ENCODE results near the gene VPS29. TPM values are rescaled to one million over a fixed set of nuclear protein-coding genes. Genes with fewer than 3 reads are reported as not detected.
A peak's percentile ranks its signal among the peaks of the same experiment; 100 is the strongest.

The VPS29 gene
- total and polyA plus RNA-seq, 2 donors (not counting 1 experiment from before 2014, with no cell fraction given): 115 to 118 TPM

GRCh38 chr12:110550981-110551380 is 49.1 kb upstream of the VPS29 start:
- TF ChIP-seq EZH2 (IDR thresholded peaks at IDR 0.05; ENCODE audit: borderline replicate concordance, insufficient read depth, low read depth, low read length, poor library complexity, severe bottlenecking) (no peak), CTCF (IDR thresholded peaks at IDR 0.05) (no peak)
- Histone ChIP-seq H3K27ac (ENCODE audit: low read length in 2 of 2) (no peak overlapping the region), H3K4me3 (ENCODE audit: control extremely low read depth in 1 of 5, extremely low read depth in 1 of 5, insufficient read depth in 1 of 5, low read depth in 2 of 5, low read length in 4 of 5) (no peak overlapping the region), H2AFZ (ENCODE audit: insufficient read depth, low read depth, low read length, poor library complexity, severe bottlenecking) (no peak overlapping the region), H3K36me3 (replicated peaks in 1 of 2; ENCODE audit: control extremely low read depth in 1 of 2, control insufficient read depth in 1 of 2, extremely low read depth in 1 of 2, insufficient read depth in 2 of 2, low read length in 1 of 2) (peaks cover 10 to 40% of the 10 kb centered on the region in 2 experiments), H3K27me3 (replicated peaks in 1 of 4; ENCODE audit: control extremely low read depth in 1 of 4, control insufficient read depth in 3 of 4, insufficient read depth in 4 of 4, low read length in 3 of 4) (no peaks in the 10 kb centered on the region), H4K20me1 (ENCODE audit: control insufficient read depth, insufficient read depth, low read length, poor library complexity, severe bottlenecking) (peaks cover 60% of the 10 kb centered on the region), H3K79me2 (ENCODE audit: control insufficient read depth, insufficient read depth, low read length) (peaks cover 98% of the 10 kb centered on the region), H3K9ac (ENCODE audit: low read length) (no peak overlapping the region), H3K4me2 (replicated peaks; ENCODE audit: low read depth, low read length, poor library complexity, severe bottlenecking) (no peak overlapping the region), H3K4me1 (ENCODE audit: control insufficient read depth in 2 of 2, insufficient read depth in 2 of 2, low read length in 2 of 2) (peaks cover 7 to 9% of the 10 kb centered on the region in 2 donors), H3K9me3 (ENCODE audit: control extremely low read depth in 1 of 3, control insufficient read depth in 2 of 3, insufficient read depth in 1 of 3, low read length in 2 of 3) (no peaks in the 10 kb centered on the region)
- Mint-ChIP-seq H3K4me1 (peaks cover 32% of the 10 kb centered on the region), H3K9me3 (ENCODE audit: insufficient read depth) (no peaks in the 10 kb centered on the region), H3K27me3 (no peaks in the 10 kb centered on the region), H3K4me3 (no peak overlapping the region), H3K27ac (no peak overlapping the region)
- ChIA-PET CTCF (interaction anchor here (1.5 to 8.9 kb wide), 12 partner anchors 11 to 275 kb away, joined by 4 to 274 read pairs (median 8); partner anchors contain the start of genes ARPC3, FAM216A and GPN3), POLR2A (interaction anchor here (2.9 kb wide), 1 partner anchor 50 kb away, joined by 9 read pairs; no protein-coding TSS in a partner anchor)
- ATAC-seq (ENCODE audit: low read depth): no peak
- intact Hi-C loops (cut with micrococcal nuclease): loop anchor here (5.0 kb wide), 1 partner anchor 99 kb away; the partner anchor contains the start of gene ARPC3
- no CpG with 5 or more reads among the region's 4 CpGs for WGBS (ENCODE audit: insufficient coverage)
- no peak for DNase-seq

GRCh38 chr12:110549716-110550115 is 47.8 kb upstream of the VPS29 start:
- Histone ChIP-seq H2AFZ (ENCODE audit: insufficient read depth, low read depth, low read length, poor library complexity, severe bottlenecking) (no peak overlapping the region), H3K9ac (ENCODE audit: low read length) (no peak overlapping the region), H3K9me3 (ENCODE audit: control extremely low read depth in 1 of 3, control insufficient read depth in 2 of 3, insufficient read depth in 1 of 3, low read length in 2 of 3) (no peaks in the 10 kb centered on the region), H3K4me2 (replicated peaks; ENCODE audit: low read depth, low read length, poor library complexity, severe bottlenecking) (no peak overlapping the region), H3K27ac (ENCODE audit: low read length in 2 of 2) (peak overlapping the region in 1 of 2 donors; percentile 42), H3K36me3 (replicated peaks in 1 of 2; ENCODE audit: control extremely low read depth in 1 of 2, control insufficient read depth in 1 of 2, extremely low read depth in 1 of 2, insufficient read depth in 2 of 2, low read length in 1 of 2) (peaks cover 10 to 49% of the 10 kb centered on the region in 2 experiments), H3K4me1 (ENCODE audit: control insufficient read depth in 2 of 2, insufficient read depth in 2 of 2, low read length in 2 of 2) (peaks cover 3 to 5% of the 10 kb centered on the region in 2 donors), H4K20me1 (ENCODE audit: control insufficient read depth, insufficient read depth, low read length, poor library complexity, severe bottlenecking) (peaks cover 51% of the 10 kb centered on the region), H3K4me3 (ENCODE audit: control extremely low read depth in 1 of 5, extremely low read depth in 1 of 5, insufficient read depth in 1 of 5, low read depth in 2 of 5, low read length in 4 of 5) (no peak overlapping the region), H3K27me3 (replicated peaks in 1 of 4; ENCODE audit: control extremely low read depth in 1 of 4, control insufficient read depth in 3 of 4, insufficient read depth in 4 of 4, low read length in 3 of 4) (no peaks in the 10 kb centered on the region), H3K79me2 (ENCODE audit: control insufficient read depth, insufficient read depth, low read length) (peaks cover 98% of the 10 kb centered on the region)
- H3K4me3 Mint-ChIP-seq: no peak overlapping the region
- no peak overlapping the region for H3K27ac Mint-ChIP-seq
- H3K9me3 Mint-ChIP-seq (ENCODE audit: insufficient read depth): no peaks in the 10 kb centered on the region
- TF ChIP-seq CTCF (IDR thresholded peaks at IDR 0.05) (no peak), EZH2 (IDR thresholded peaks at IDR 0.05; ENCODE audit: borderline replicate concordance, insufficient read depth, low read depth, low read length, poor library complexity, severe bottlenecking) (no peak)
- ATAC-seq (ENCODE audit: low read depth): no peak
- CTCF ChIA-PET: interaction anchor here (1.1 to 8.9 kb wide), 8 partner anchors 12 to 277 kb away, joined by 3 to 274 read pairs (median 4); partner anchors contain the start of genes ARPC3, FAM216A and GPN3
- POLR2A ChIA-PET: interaction anchor here (0.7 kb wide), 1 partner anchor 64 kb away, joined by 7 read pairs; the partner anchor contains the start of gene TCTN1
- H3K4me1 Mint-ChIP-seq: peaks cover 26% of the 10 kb centered on the region
- WGBS (ENCODE audit: insufficient coverage): 100% methylated on average over 2 of the region's 2 CpGs
- intact Hi-C loops (cut with micrococcal nuclease): loop anchor here (5.0 kb wide), 2 partner anchors 33 to 97 kb away; partner anchors contain the start of genes ARPC3 and PPTC7
- H3K27me3 Mint-ChIP-seq: no peaks in the 10 kb centered on the region
- no peak for DNase-seq

Data from B cell (primary cell).